GM23248 (cell line): ENCODE data around the gene BEX2.

Experiments used
- EZH2 ChIP-seq: fragments of 200-600 bp; sonication (generic); IDR thresholded peaks from 2 replicates; pipeline ENCODE4 v1.6.1; 2018; ENCODE audit warnings: antibody characterized with exemption, mild to moderate bottlenecking; ENCODE audit not compliant: insufficient read depth, poor library complexity, severe bottlenecking
- EZH2phosphoT487 ChIP-seq: fragments of 200-600 bp; sonication (generic); IDR thresholded peaks from 2 replicates; pipeline ENCODE4 v1.6.1; 2018; ENCODE audit warnings: antibody characterized with exemption, moderate library complexity, mild to moderate bottlenecking, low read depth; ENCODE audit not compliant: insufficient read depth

- TF ChIP-seq EZH2 = no peak
- no peak for TF ChIP-seq EZH2phosphoT487
Measured at GRCh38 chrX:103338663-103339062, 27.9 kb upstream of the BEX2 start.
